KOPT-K1 (cell line): ENCODE results near the gene PRR18.

Experiments
- H3K27ac ChIP-seq: fragments of 200-600 bp; sonication (generic); 2 replicates; pipeline ENCODE4 v1.5.1; 2016; ENCODE audit warnings: antibody characterized with exemption, mild to moderate bottlenecking, low read depth, low read length; ENCODE audit not compliant: poor library complexity, severe bottlenecking
- H3K36me3 ChIP-seq: fragments of 200-600 bp; sonication (generic); 2 replicates; pipeline ENCODE4 v1.5.1; 2017; ENCODE audit warnings: antibody characterized with exemption, mild to moderate bottlenecking, low read length, moderate library complexity; ENCODE audit not compliant: insufficient read depth
- H3K9me3 ChIP-seq: fragments of 200-600 bp; sonication (generic); 2 replicates; pipeline ENCODE4 v1.5.1; 2017; ENCODE audit warnings: antibody characterized with exemption, low read length, mild to moderate bottlenecking; ENCODE audit not compliant: insufficient read depth, poor library complexity, severe bottlenecking

Gene PRR18

GRCh38 chr6:166301611-166302529 lies 6.3 kb downstream of the PRR18 start:
- Histone ChIP-seq H3K9me3 (no peaks in the 10 kb centered on the region), H3K27ac (no peak overlapping the region), H3K36me3 (no peaks in the 10 kb centered on the region)

DNA sequence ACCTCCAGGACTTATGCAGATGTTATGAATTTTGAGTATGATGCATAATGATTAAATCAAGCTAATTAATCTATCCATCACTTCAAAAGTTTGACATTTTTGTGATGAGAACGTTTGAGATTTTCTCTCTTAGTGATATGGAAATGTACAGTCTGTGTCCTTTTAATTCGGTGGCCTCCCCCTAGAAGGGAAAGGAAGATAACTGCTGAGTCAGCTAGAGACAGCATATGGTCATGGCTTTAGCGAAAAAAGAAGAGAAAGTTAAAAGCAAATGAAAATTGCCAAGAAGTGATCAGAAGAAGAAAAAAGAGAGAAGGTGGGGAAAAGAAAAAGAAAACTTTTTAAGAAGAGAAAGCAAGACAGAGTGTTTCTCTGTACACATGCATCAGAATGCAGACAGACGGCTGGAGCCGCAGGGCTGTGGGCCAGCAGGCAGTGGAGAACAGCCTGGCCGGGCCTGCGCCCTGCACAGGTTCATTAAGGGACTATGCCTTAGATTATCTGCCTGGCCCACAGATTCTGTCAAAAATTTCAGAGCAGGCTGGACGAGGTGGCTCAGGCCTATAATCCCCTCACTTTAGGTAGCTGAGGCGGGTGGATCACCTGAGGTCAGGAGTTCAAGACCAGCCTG lies 7.7 kb downstream of the PRR18 start:
- Histone ChIP-seq H3K27ac (no peak overlapping the region), H3K9me3 (no peaks in the 10 kb centered on the region), H3K36me3 (no peaks in the 10 kb centered on the region)

GRCh38 chr6:166297606-166298005 lies 10.6 kb downstream of the PRR18 start:
- Histone ChIP-seq H3K27ac (no peak overlapping the region), H3K36me3 (no peaks in the 10 kb centered on the region), H3K9me3 (no peaks in the 10 kb centered on the region)

DNA sequence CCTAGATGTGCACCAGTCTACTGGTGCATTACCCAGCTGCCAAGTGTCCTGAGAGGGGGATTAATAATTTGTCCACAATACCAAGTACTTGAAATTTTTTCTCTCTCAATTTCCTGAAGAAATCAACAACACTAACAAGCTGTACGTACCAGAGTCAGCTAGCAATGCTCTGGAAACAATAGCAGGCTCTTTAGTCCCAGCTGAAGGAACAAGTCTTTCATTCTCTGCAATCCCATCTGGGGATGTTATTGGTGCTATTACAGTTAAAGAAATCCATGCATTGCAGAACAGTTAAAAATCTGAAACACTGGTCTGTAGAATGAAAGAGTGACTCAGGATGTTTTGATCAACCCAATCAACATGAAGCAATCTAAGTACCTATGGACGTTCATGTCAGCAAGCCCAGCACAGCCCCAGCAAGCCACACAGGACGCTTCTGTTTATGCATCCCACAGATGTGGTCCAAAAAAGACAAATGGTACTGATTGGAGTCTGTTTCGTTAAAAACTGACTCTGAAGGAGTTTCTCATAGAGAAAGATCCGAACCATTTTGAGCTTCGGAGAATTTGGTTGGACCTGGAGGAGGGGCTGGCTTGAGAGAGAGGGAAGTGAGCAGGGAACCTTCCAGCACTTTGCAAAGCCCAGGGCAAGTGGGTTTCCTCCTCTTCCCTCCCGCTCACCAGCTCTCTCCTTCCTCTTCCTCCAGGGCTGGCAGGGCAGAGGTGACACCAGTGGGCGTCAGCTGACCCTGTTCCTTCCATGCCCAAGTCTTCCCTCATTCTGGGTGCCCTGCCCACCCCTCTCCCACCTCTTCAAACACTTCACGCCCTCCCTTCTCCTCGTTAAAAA lies 11.9 kb downstream of the PRR18 start:
- H3K36me3 ChIP-seq, result no peaks in the 10 kb centered on the region
- H3K9me3 ChIP-seq, result no peaks in the 10 kb centered on the region
- no peak overlapping the region for H3K27ac ChIP-seq

- no peak overlapping the region for H3K27ac ChIP-seq
- no peaks in the 10 kb centered on the region for H3K36me3 ChIP-seq
- H3K9me3 ChIP-seq, result no peaks in the 10 kb centered on the region
Observed at GRCh38 chr6:166293731-166294584, 14.2 kb downstream of the PRR18 start.

DNA sequence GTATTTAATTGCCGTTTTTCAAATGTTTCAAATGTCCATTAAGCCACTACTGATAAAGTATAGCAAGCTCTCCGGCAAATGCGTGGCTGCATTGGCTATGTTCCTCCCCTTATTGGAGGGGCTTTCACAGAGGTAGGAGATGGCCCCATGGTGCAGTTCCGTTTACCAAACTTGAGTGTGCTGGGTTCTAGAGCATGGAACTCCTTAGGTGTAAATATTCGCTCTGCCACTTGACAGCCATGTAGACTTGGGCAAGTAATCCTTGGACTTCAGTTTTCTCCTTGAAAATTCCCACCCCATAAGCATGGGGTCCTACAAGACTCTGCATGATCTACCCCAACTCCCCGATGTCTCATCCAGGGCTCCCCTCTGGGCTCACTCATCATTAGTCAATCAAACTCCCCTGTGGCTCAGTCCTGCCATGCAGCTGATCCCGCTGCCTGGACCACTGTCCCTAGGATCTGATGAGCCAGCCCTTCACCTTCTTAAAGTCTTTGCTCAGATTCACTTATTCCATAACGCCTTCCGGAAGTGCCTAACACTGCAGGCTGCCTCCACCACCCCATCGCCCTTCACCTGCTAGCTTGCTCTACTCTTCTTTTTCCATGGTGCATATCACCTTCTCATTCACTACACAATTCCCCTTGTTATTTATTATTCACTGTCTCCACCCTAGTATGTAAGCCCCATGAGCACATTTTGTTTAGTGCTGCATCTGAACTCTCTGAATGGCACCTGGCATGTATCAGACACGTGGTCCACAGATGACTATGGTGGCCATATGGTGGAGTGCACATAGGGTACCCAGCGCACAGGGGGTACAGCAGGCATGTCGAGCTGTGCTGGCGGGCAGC lies 18.8 kb downstream of the PRR18 start:
- H3K36me3 ChIP-seq, result no peaks in the 10 kb centered on the region
- H3K9me3 ChIP-seq, result no peaks in the 10 kb centered on the region

GRCh38 chr6:166286839-166287271 lies 21.3 kb downstream of the PRR18 start:
- H3K36me3 ChIP-seq, result no peaks in the 10 kb centered on the region
- no peaks in the 10 kb centered on the region for H3K9me3 ChIP-seq

More for the DNA sequence above, 18.8 kb downstream of the PRR18 start:
- no peak overlapping the region for H3K27ac ChIP-seq

GRCh38 chr6:166285233-166285632 lies 23.0 kb downstream of the PRR18 start:
- Histone ChIP-seq H3K27ac (no peak overlapping the region), H3K36me3 (no peaks in the 10 kb centered on the region), H3K9me3 (no peaks in the 10 kb centered on the region)

More at GRCh38 chr6:166286839-166287271, 21.3 kb downstream of the PRR18 start:
- H3K27ac ChIP-seq, result no peak overlapping the region

- no peaks in the 10 kb centered on the region for H3K9me3 ChIP-seq
- H3K36me3 ChIP-seq, result no peaks in the 10 kb centered on the region
- H3K27ac ChIP-seq, result no peak overlapping the region
Observed at GRCh38 chr6:166284640-166285039, 23.6 kb downstream of the PRR18 start.

DNA sequence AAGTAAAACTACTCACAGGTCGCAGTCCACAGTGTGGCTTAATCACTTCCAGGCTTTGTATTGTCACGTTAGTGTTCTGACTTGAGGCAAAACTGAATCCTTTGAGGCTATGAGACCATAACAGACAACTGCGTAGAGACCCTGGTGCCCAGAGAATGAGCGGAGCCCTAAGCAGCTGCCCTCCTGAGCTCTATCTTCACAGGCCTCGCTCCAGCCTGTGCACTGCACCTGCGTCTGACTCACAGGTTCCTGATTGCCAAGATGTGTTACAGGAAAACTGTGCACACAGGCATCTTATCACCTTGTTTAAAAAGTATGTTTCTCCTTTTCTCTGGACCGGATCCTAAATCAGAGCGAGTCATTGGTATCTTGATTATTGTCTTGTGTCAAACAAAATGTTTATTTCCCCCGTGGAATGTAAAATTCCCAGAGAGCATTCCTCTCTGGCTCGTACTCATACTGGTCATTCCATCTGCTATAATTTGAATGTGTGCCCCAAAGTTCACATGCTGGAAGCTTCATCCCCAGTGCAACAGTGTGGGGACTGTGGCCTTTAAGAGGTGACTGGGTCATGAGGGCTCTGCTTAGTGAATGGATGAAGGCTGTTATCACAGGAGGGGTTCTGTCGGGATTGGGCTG lies 25.7 kb downstream of the PRR18 start:
- Histone ChIP-seq H3K9me3 (no peaks in the 10 kb centered on the region), H3K27ac (no peak overlapping the region), H3K36me3 (no peaks in the 10 kb centered on the region)

GRCh38 chr6:166281104-166281503 lies 27.1 kb downstream of the PRR18 start:
- no peaks in the 10 kb centered on the region for H3K36me3 ChIP-seq
- H3K27ac ChIP-seq, result no peak overlapping the region

GRCh38 chr6:166279393-166279679 lies 28.9 kb downstream of the PRR18 start:
- Histone ChIP-seq H3K9me3 (no peaks in the 10 kb centered on the region), H3K36me3 (no peaks in the 10 kb centered on the region), H3K27ac (no peak overlapping the region)

More at GRCh38 chr6:166281104-166281503, 27.1 kb downstream of the PRR18 start:
- H3K9me3 ChIP-seq, result no peaks in the 10 kb centered on the region

DNA sequence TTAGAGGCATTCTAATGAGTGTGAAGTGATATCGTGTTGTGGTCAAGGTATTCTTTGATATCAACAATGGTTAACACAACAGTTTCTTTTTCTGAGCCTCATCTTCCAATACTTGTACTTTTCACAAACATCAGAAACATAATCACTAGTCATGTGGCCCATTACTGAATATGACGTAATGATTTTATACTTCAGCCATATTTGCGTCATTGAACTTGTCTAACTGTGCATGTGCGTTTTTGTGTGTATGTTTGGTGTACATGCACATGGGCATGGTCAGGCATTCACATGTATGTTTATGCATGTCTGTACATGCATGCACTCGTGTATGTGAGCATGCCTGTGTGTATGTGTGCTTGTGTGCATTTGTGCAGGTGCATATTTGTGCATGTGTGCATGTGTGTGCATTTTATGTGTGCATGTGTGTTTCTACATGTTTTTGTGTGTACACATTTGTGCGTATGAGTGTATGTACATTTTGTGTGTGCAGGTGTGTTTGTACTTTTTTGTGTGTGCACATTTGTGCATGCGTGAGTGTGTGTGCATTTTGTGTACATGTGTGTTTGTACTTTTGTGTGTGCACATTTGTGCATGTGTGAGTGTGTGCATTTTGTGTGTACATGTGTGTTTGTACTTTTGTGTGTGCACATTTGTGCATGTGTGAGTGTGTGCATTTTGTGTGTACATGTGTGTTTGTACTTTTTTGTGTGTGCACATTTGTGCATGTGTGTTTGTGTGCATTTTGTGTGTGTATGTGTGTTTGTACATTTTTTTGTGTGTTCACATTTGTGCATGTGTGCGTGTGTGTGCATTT lies 29.4 kb downstream of the PRR18 start:
- no peaks in the 10 kb centered on the region for H3K36me3 ChIP-seq
- H3K9me3 ChIP-seq, result no peaks in the 10 kb centered on the region
- H3K27ac ChIP-seq, result no peak overlapping the region
